ENCODE data around the gene MTCH1. TPM values are rescaled to one million over a fixed set of nuclear protein-coding genes. Genes with fewer than 3 reads are reported as not detected.

The MTCH1 gene
- total RNA-seq, 1 donor from 2014 or later = 163 TPM

GRCh38 chr6:37022135-37022863 is 36.3 kb upstream of the MTCH1 start:
- H3K27me3 Mint-ChIP-seq = no peaks in the 10 kb centered on the region
- no peak for DNase-seq (ENCODE audit: extremely low spot score, unreplicated experiment)
- H3K27ac Mint-ChIP-seq = peak overlapping the region; percentile 65
- peaks cover 36% of the 10 kb centered on the region for H3K4me1 Mint-ChIP-seq (ENCODE audit: unreplicated experiment)
- H3K9me3 Mint-ChIP-seq = no peaks in the 10 kb centered on the region
- H3K36me3 Mint-ChIP-seq = no peaks in the 10 kb centered on the region
- H3K4me3 Mint-ChIP-seq = no peak overlapping the region
- TF ChIP-seq CTCF (conservative IDR thresholded peaks at IDR 0.05) = no peak

- Mint-ChIP-seq H3K4me1 (ENCODE audit: unreplicated experiment) (peaks cover 36% of the 10 kb centered on the region), H3K27me3 (no peaks in the 10 kb centered on the region), H3K9me3 (no peaks in the 10 kb centered on the region), H3K36me3 (no peaks in the 10 kb centered on the region), H3K27ac (peak overlapping the region; percentile 46), H3K4me3 (no peak overlapping the region)
- peak; percentile 67 for TF ChIP-seq CTCF (conservative IDR thresholded peaks at IDR 0.05)
- DNase-seq (ENCODE audit: extremely low spot score, unreplicated experiment) = no peak
Observed at GRCh38 chr6:37021356-37022129, 35.5 kb upstream of the MTCH1 start.

- DNase-seq (ENCODE audit: extremely low spot score, unreplicated experiment) = no peak
- no peak for TF ChIP-seq CTCF (conservative IDR thresholded peaks at IDR 0.05)
- H3K27ac Mint-ChIP-seq = peak overlapping the region; percentile 34
- H3K27me3 Mint-ChIP-seq = no peaks in the 10 kb centered on the region
- H3K36me3 Mint-ChIP-seq = no peaks in the 10 kb centered on the region
- H3K9me3 Mint-ChIP-seq = no peaks in the 10 kb centered on the region
- H3K4me3 Mint-ChIP-seq = no peak overlapping the region
- H3K4me1 Mint-ChIP-seq (ENCODE audit: unreplicated experiment) = peaks cover 36% of the 10 kb centered on the region
Observed at GRCh38 chr6:37020812-37021211, 34.8 kb upstream of the MTCH1 start.

- no peak for DNase-seq (ENCODE audit: extremely low spot score, unreplicated experiment)
- H3K4me1 Mint-ChIP-seq (ENCODE audit: unreplicated experiment) = peaks cover 36% of the 10 kb centered on the region
Observed at GRCh38 chr6:37020381-37020780, 34.4 kb upstream of the MTCH1 start.

GRCh38 chr6:37019065-37019450 is 33.1 kb upstream of the MTCH1 start:
- H3K4me1 Mint-ChIP-seq (ENCODE audit: unreplicated experiment) = peaks cover 32% of the 10 kb centered on the region
- H3K27ac Mint-ChIP-seq = no peak overlapping the region
- H3K27me3 Mint-ChIP-seq = no peaks in the 10 kb centered on the region
- no peak overlapping the region for H3K4me3 Mint-ChIP-seq
- DNase-seq (ENCODE audit: extremely low spot score, unreplicated experiment) = no peak
- TF ChIP-seq CTCF (conservative IDR thresholded peaks at IDR 0.05) = no peak
- no peaks in the 10 kb centered on the region for H3K9me3 Mint-ChIP-seq
- H3K36me3 Mint-ChIP-seq = no peaks in the 10 kb centered on the region

More at GRCh38 chr6:37020381-37020780, 34.4 kb upstream of the MTCH1 start:
- no peaks in the 10 kb centered on the region for H3K9me3 Mint-ChIP-seq
- no peaks in the 10 kb centered on the region for H3K36me3 Mint-ChIP-seq
- no peak for TF ChIP-seq CTCF (conservative IDR thresholded peaks at IDR 0.05)
- H3K4me3 Mint-ChIP-seq = no peak overlapping the region
- peak overlapping the region; percentile 34 for H3K27ac Mint-ChIP-seq
- no peaks in the 10 kb centered on the region for H3K27me3 Mint-ChIP-seq
